ENCODE results near the gene TTC12. TPM values are rescaled to one million over a fixed set of nuclear protein-coding genes. Genes with fewer than 3 reads are reported as not detected.
A peak's percentile ranks its signal among the peaks of the same experiment; 100 is the strongest.

The TTC12 gene
- total RNA-seq, 1 donor from 2014 or later = 7.8 TPM

GRCh38 chr11:113305440-113306336, 8.7 kb upstream of the TTC12 start:
- no peak overlapping the region for H3K4me3 Mint-ChIP-seq (ENCODE audit: unreplicated experiment)
- no peak overlapping the region for H3K27ac Mint-ChIP-seq (ENCODE audit: unreplicated experiment)
- H3K9me3 Mint-ChIP-seq (ENCODE audit: low read depth) = no peaks in the 10 kb centered on the region
- TF ChIP-seq, protein P1, sequence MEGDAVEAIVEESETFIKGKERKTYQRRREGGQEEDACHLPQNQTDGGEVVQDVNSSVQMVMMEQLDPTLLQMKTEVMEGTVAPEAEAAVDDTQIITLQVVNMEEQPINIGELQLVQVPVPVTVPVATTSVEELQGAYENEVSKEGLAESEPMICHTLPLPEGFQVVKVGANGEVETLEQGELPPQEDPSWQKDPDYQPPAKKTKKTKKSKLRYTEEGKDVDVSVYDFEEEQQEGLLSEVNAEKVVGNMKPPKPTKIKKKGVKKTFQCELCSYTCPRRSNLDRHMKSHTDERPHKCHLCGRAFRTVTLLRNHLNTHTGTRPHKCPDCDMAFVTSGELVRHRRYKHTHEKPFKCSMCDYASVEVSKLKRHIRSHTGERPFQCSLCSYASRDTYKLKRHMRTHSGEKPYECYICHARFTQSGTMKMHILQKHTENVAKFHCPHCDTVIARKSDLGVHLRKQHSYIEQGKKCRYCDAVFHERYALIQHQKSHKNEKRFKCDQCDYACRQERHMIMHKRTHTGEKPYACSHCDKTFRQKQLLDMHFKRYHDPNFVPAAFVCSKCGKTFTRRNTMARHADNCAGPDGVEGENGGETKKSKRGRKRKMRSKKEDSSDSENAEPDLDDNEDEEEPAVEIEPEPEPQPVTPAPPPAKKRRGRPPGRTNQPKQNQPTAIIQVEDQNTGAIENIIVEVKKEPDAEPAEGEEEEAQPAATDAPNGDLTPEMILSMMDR (IDR thresholded peaks at IDR 0.05) = peak; percentile 99
- H3K36me3 Mint-ChIP-seq (ENCODE audit: low read depth) = no peaks in the 10 kb centered on the region
- no peaks in the 10 kb centered on the region for H3K4me1 Mint-ChIP-seq (ENCODE audit: low read depth)
- peaks cover 9% of the 10 kb centered on the region for H3K27me3 Mint-ChIP-seq (ENCODE audit: low read depth)
- no peak for DNase-seq (ENCODE audit: low spot score)

- Mint-ChIP-seq H3K36me3 (ENCODE audit: low read depth) (no peaks in the 10 kb centered on the region), H3K27ac (ENCODE audit: unreplicated experiment) (no peak overlapping the region), H3K4me3 (ENCODE audit: unreplicated experiment) (no peak overlapping the region), H3K9me3 (ENCODE audit: low read depth) (no peaks in the 10 kb centered on the region), H3K27me3 (ENCODE audit: low read depth) (peaks cover 2% of the 10 kb centered on the region), H3K4me1 (ENCODE audit: low read depth) (peaks cover under 1% of the 10 kb centered on the region)
- TF ChIP-seq, protein P1 (IDR thresholded peaks at IDR 0.05) = no peak
- no peak for DNase-seq (ENCODE audit: low spot score)
Measured at GRCh38 chr11:113308601-113309000, 5.8 kb upstream of the TTC12 start.

GRCh38 chr11:113311536-113311935, 2.8 kb upstream of the TTC12 start:
- H3K27me3 Mint-ChIP-seq (ENCODE audit: low read depth) = peaks cover 2% of the 10 kb centered on the region
- no peak for DNase-seq (ENCODE audit: low spot score)

GRCh38 chr11:113313601-113314000, 782 bp upstream of the TTC12 start:
- no peak overlapping the region for H3K27ac Mint-ChIP-seq (ENCODE audit: unreplicated experiment)
- peaks cover 9% of the 10 kb centered on the region for H3K36me3 Mint-ChIP-seq (ENCODE audit: low read depth)
- TF ChIP-seq, protein P1 (IDR thresholded peaks at IDR 0.05) = no peak
- peaks cover under 1% of the 10 kb centered on the region for H3K27me3 Mint-ChIP-seq (ENCODE audit: low read depth)
- DNase-seq (ENCODE audit: low spot score) = no peak
- peak overlapping the region; percentile 82 for H3K4me3 Mint-ChIP-seq (ENCODE audit: unreplicated experiment)
- no peaks in the 10 kb centered on the region for H3K9me3 Mint-ChIP-seq (ENCODE audit: low read depth)
- H3K4me1 Mint-ChIP-seq (ENCODE audit: low read depth) = peaks cover 15% of the 10 kb centered on the region

More at GRCh38 chr11:113311536-113311935, 2.8 kb upstream of the TTC12 start:
- Mint-ChIP-seq H3K4me1 (ENCODE audit: low read depth) (peaks cover 15% of the 10 kb centered on the region), H3K27ac (ENCODE audit: unreplicated experiment) (no peak overlapping the region), H3K9me3 (ENCODE audit: low read depth) (no peaks in the 10 kb centered on the region), H3K36me3 (ENCODE audit: low read depth) (no peaks in the 10 kb centered on the region), H3K4me3 (ENCODE audit: unreplicated experiment) (no peak overlapping the region)
- TF ChIP-seq, protein P1 (IDR thresholded peaks at IDR 0.05) = no peak

DNA sequence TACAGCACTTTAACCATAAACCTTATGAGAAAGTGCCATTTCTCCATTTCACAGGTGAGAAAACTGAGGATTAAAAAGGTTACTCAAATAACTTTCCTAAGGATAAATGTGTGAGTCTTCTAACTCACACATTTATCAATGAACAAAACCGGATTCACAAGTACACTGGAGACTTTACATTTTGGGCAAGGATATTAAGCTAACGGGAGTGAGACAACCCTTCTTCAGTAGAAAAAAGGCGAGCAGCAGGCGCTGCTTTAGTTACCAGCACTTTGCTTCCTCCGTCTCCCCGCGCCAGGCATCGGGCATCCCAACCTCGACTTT, 356 bp upstream of the TTC12 start:
- Mint-ChIP-seq H3K9me3 (ENCODE audit: low read depth) (no peaks in the 10 kb centered on the region), H3K27ac (ENCODE audit: unreplicated experiment) (peak overlapping the region; percentile 7), H3K4me3 (ENCODE audit: unreplicated experiment) (peak overlapping the region; percentile 82), H3K4me1 (ENCODE audit: low read depth) (peaks cover 15% of the 10 kb centered on the region), H3K36me3 (ENCODE audit: low read depth) (peaks cover 9% of the 10 kb centered on the region), H3K27me3 (ENCODE audit: low read depth) (no peaks in the 10 kb centered on the region)
- TF ChIP-seq, protein P1 (IDR thresholded peaks at IDR 0.05) = peak; percentile 16
- no peak for DNase-seq (ENCODE audit: low spot score)

Data from chondrocyte (in vitro differentiated cells).